ENCODE results near the gene PTPN6. TPM values are rescaled to one million over a fixed set of nuclear protein-coding genes. Genes with fewer than 3 reads are reported as not detected.

PTPN6 gene
- total and polyA plus RNA-seq, 2 donors from 2014 or later: 38.0 to 70.8 TPM

DNA sequence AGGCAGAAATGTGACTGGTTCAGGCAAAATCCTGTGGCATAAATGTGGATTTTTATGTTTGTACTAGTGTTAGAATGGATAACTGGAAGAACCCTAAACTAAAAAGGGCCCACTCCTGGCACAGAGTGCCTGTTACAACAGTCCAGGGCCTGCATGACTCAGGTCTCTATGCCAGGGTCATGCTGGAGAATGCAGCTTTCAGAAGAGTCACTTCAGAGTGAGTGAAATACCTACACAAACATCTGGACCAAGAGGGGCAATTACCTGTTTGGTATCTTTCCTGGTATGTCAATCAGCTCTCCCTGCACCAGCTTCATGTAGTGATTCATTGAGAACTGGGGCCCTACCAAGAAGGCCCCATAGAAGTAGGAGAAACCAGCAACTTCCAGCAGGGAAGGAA, 29.6 kb downstream of the PTPN6 start:
- intact Hi-C loops (cut with DNase I): no loop called here
- Histone ChIP-seq H3K4me3 (ENCODE audit: low read length in 3 of 3) (no peak overlapping the region), H3K9me3 (ENCODE audit: control insufficient read depth in 2 of 3, insufficient read depth in 1 of 3, low read length in 3 of 3) (no peaks in the 10 kb centered on the region), H3K36me3 (ENCODE audit: control insufficient read depth in 2 of 3, insufficient read depth in 3 of 3, low read length in 3 of 3) (peaks cover 4 to 49% (median 42%) of the 10 kb centered on the region in 3 donors), H3K9ac (ENCODE audit: low read length in 3 of 3) (no peak overlapping the region), H3K27ac (ENCODE audit: low read depth in 2 of 2, low read length in 2 of 2) (no peak overlapping the region), H3K27me3 (ENCODE audit: control insufficient read depth, insufficient read depth, low read length) (no peaks in the 10 kb centered on the region), H3K4me1 (ENCODE audit: control insufficient read depth in 2 of 3, insufficient read depth in 2 of 3, low read depth in 1 of 3, low read length in 3 of 3) (no peaks in the 10 kb centered on the region)
- FAIRE-seq (no peak), DNase-seq (no peak)
- TF ChIP-seq, protein P1, sequence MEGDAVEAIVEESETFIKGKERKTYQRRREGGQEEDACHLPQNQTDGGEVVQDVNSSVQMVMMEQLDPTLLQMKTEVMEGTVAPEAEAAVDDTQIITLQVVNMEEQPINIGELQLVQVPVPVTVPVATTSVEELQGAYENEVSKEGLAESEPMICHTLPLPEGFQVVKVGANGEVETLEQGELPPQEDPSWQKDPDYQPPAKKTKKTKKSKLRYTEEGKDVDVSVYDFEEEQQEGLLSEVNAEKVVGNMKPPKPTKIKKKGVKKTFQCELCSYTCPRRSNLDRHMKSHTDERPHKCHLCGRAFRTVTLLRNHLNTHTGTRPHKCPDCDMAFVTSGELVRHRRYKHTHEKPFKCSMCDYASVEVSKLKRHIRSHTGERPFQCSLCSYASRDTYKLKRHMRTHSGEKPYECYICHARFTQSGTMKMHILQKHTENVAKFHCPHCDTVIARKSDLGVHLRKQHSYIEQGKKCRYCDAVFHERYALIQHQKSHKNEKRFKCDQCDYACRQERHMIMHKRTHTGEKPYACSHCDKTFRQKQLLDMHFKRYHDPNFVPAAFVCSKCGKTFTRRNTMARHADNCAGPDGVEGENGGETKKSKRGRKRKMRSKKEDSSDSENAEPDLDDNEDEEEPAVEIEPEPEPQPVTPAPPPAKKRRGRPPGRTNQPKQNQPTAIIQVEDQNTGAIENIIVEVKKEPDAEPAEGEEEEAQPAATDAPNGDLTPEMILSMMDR (IDR thresholded peaks at IDR 0.05; ENCODE audit: borderline replicate concordance, extremely low read depth, insufficient read depth): no peak

DNA sequence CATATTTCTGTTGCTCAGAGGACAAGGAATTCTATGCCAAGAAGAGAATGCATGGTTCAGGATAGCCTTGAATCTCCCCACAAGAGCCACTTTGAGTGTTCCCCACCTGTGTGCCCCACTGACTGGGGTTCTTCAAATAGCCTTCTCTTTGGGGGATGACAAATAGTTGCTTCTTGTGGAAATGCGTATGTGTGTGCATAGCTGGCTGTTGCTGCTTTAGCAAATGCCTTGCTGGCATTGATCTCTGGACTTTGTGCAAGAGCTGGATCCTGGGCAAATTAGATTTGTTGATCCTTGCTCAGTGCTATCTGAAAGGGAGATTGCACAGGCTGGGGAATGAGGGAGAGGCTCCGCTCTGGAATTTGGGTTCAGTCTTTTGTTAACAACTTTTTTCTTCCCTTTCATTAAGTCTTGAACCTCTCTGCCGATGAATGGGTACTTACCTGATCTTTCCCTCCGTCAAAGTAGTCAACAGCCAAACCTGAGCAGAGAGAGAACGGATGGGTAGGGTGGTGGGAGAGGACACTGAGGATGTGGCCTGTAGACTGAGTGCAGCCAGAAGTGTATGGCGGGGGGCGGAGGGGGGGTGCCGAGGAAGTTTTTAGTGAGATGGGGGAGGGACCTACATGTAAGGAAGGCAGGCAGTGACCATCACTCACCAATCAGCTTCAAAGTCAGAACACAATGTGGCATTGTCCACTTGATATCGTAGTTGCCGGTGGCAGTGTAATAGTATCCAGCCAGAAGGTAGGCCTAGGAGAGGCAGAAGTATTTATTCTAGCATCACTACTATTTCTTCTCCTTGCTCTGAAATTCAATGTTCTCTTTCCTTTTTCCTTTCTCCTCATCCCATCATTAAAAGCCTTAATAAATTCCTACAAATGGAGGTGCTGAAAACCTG, 30.2 kb downstream of the PTPN6 start:
- H3K27me3 ChIP-seq (ENCODE audit: control insufficient read depth, insufficient read depth, low read length): no peaks in the 10 kb centered on the region
- peaks cover 4 to 43% (median 37%) of the 10 kb centered on the region in 3 donors for H3K36me3 ChIP-seq (ENCODE audit: control insufficient read depth in 2 of 3, insufficient read depth in 3 of 3, low read length in 3 of 3)
- no peak overlapping the region for H3K4me3 ChIP-seq (ENCODE audit: low read length in 3 of 3)
- no peaks in the 10 kb centered on the region for H3K9me3 ChIP-seq (ENCODE audit: control insufficient read depth in 2 of 3, insufficient read depth in 1 of 3, low read length in 3 of 3)
- no peak for DNase-seq
- no peaks in the 10 kb centered on the region for H3K4me1 ChIP-seq (ENCODE audit: control insufficient read depth in 2 of 3, insufficient read depth in 2 of 3, low read depth in 1 of 3, low read length in 3 of 3)
- H3K9ac ChIP-seq (ENCODE audit: low read length in 3 of 3): no peak overlapping the region
- intact Hi-C loops (cut with DNase I): no loop called here
- TF ChIP-seq, protein P1 (IDR thresholded peaks at IDR 0.05; ENCODE audit: borderline replicate concordance, extremely low read depth, insufficient read depth): no peak
- no peak overlapping the region for H3K27ac ChIP-seq (ENCODE audit: low read depth in 2 of 2, low read length in 2 of 2)
- FAIRE-seq: no peak

DNA sequence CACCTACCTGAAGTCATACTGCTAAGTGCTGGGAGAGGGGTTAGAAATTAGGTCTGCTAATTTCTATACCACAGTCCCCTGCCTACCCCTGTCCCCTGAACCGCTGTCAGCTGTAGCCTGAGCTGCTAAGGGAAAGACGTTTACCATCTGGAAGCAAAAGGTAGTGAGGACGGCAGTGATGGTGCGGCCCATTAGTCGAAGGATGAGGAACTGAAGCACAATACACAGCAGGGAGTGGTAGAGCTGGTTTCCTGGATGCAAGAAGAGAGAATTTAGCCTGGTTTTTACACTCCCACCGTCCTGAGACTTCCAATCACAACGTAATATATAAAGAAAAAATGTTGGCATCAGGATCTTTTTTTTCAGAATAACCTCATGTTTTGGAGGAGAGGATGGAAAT, 31.4 kb downstream of the PTPN6 start:
- intact Hi-C loops (cut with DNase I): no loop called here
- Histone ChIP-seq H3K9ac (ENCODE audit: low read length in 3 of 3) (no peak overlapping the region), H3K9me3 (ENCODE audit: control insufficient read depth in 2 of 3, insufficient read depth in 1 of 3, low read length in 3 of 3) (no peaks in the 10 kb centered on the region), H3K4me3 (ENCODE audit: low read length in 3 of 3) (no peak overlapping the region), H3K27me3 (ENCODE audit: control insufficient read depth, insufficient read depth, low read length) (no peaks in the 10 kb centered on the region), H3K36me3 (ENCODE audit: control insufficient read depth in 2 of 3, insufficient read depth in 3 of 3, low read length in 3 of 3) (peaks cover 4 to 32% (median 30%) of the 10 kb centered on the region in 3 donors), H3K27ac (ENCODE audit: low read depth in 2 of 2, low read length in 2 of 2) (no peak overlapping the region), H3K4me1 (ENCODE audit: control insufficient read depth in 2 of 3, insufficient read depth in 2 of 3, low read depth in 1 of 3, low read length in 3 of 3) (no peaks in the 10 kb centered on the region)
- TF ChIP-seq, protein P1 (IDR thresholded peaks at IDR 0.05; ENCODE audit: borderline replicate concordance, extremely low read depth, insufficient read depth): no peak
- DNase-seq: no peak
- no peak for FAIRE-seq

All from kidney (tissue), 14 donors.